GM12873 (cell line): Measurements from ENCODE around the gene CAMK2G.

Experiments used
- CTCF ChIP-seq: IDR thresholded peaks from 2 replicates; pipeline ENCODE4 v1.5.1; 2012; ENCODE audit warnings: low read depth, mild to moderate bottlenecking, moderate library complexity, low read length, control low read depth; ENCODE audit not compliant: insufficient read depth; ENCODE audit errors: missing control alignments

Gene CAMK2G

GRCh38 chr10:73898730-73899410 lies 24.5 kb upstream of the CAMK2G start:
- no peak for TF ChIP-seq CTCF

GRCh38 chr10:73897693-73898092 lies 23.3 kb upstream of the CAMK2G start:
- TF ChIP-seq CTCF: no peak

GRCh38 chr10:73894245-73894971 lies 20.1 kb upstream of the CAMK2G start:
- no peak for TF ChIP-seq CTCF

- no peak for TF ChIP-seq CTCF
These were observed 19.1 kb upstream of the CAMK2G start for GRCh38 chr10:73893426-73893825.

- no peak for TF ChIP-seq CTCF
These were observed 18.1 kb upstream of the CAMK2G start for GRCh38 chr10:73892310-73893030.

- TF ChIP-seq CTCF: no peak
These were observed 17.2 kb upstream of the CAMK2G start for GRCh38 chr10:73891540-73891939.

- TF ChIP-seq CTCF: no peak
These were observed 15.9 kb upstream of the CAMK2G start for GRCh38 chr10:73890261-73890660.
